ENCODE data around the gene E2F3.

E2F3 gene

DNA sequence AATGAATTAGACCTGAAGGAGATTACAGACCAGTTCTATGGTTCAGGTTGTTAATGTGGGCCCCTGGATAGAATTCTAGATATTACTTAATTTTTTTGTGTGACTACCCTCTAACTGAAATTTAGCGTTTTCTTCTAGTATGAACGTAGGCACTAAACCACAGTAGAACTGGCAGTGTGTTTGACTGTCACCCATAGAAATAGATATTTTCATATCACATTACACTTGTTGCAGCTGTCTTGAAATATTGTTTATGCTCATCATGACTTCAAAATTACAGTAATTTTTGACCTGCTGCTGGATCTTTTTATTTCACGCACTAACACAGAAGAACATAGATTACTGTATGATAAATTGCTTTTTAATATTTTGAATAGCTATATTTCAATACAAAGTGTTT, 31.6 kb downstream of the E2F3 start:
- H3K4me1 ChIP-seq (ENCODE audit: insufficient read depth, low read length) = no peaks in the 10 kb centered on the region
- peaks cover 79% of the 10 kb centered on the region for H4K20me1 ChIP-seq (ENCODE audit: insufficient read depth, low read length)
- H3K36me3 ChIP-seq (ENCODE audit: insufficient read depth, low read length) = peaks cover 57% of the 10 kb centered on the region
- ATAC-seq (ENCODE audit: insufficient read depth, low read depth) (no peak), DNase-seq (no peak)
- no peak overlapping the region for H2AFZ ChIP-seq (ENCODE audit: low read depth, low read length)
- no peak overlapping the region for H3K27ac ChIP-seq (ENCODE audit: low read length)
- H3K9ac ChIP-seq (ENCODE audit: low read depth, low read length) = no peak overlapping the region
- no peak for TF ChIP-seq CTCF (IDR thresholded peaks at IDR 0.05; ENCODE audit: borderline replicate concordance, extremely low read depth, low read length, poor library complexity, severe bottlenecking)
- TF ChIP-seq EZH2 (IDR thresholded peaks at IDR 0.05; ENCODE audit: borderline replicate concordance, low read depth, low read length, severe bottlenecking) = no peak
- H3K27me3 ChIP-seq (ENCODE audit: insufficient read depth, low read length, poor library complexity) = no peaks in the 10 kb centered on the region
- H3K9me3 ChIP-seq (ENCODE audit: insufficient read depth, low read length, severe bottlenecking) = no peaks in the 10 kb centered on the region
- H3K79me2 ChIP-seq (ENCODE audit: insufficient read depth, low read length) = peaks cover 98% of the 10 kb centered on the region
- H3K4me2 ChIP-seq (ENCODE audit: insufficient read depth, low read length) = no peak overlapping the region
- no peak overlapping the region for H3K4me3 ChIP-seq (ENCODE audit: low read depth in 1 of 2, low read length in 2 of 2)

DNA sequence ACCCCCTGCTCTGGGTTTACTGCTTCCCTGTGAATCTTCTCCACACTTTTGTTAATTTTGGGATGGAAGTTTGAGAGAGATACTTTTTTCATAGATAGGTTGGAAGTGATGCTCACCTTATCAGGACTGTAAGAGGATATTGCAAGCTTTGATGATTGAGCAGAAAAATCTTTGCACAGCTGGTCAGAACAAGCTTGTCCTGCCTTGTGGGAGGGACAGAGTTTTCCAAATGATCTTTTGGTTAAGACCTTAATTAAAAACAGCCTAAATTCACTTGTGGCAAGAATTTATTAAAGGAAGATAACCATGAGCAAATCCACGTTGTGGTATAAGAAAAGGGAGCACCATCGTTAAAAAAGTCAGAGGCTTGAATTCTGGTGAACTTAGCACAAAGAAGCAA, 32.2 kb downstream of the E2F3 start:
- H3K4me3 ChIP-seq (ENCODE audit: low read depth in 1 of 2, low read length in 2 of 2) = no peak overlapping the region
- no peak overlapping the region for H2AFZ ChIP-seq (ENCODE audit: low read depth, low read length)
- no peak overlapping the region for H3K4me2 ChIP-seq (ENCODE audit: insufficient read depth, low read length)
- H3K27ac ChIP-seq (ENCODE audit: low read length) = no peak overlapping the region
- H3K9ac ChIP-seq (ENCODE audit: low read depth, low read length) = no peak overlapping the region
- peaks cover 79% of the 10 kb centered on the region for H4K20me1 ChIP-seq (ENCODE audit: insufficient read depth, low read length)
- no peaks in the 10 kb centered on the region for H3K9me3 ChIP-seq (ENCODE audit: insufficient read depth, low read length, severe bottlenecking)
- H3K36me3 ChIP-seq (ENCODE audit: insufficient read depth, low read length) = peaks cover 59% of the 10 kb centered on the region
- no peaks in the 10 kb centered on the region for H3K27me3 ChIP-seq (ENCODE audit: insufficient read depth, low read length, poor library complexity)
- TF ChIP-seq CTCF (IDR thresholded peaks at IDR 0.05; ENCODE audit: borderline replicate concordance, extremely low read depth, low read length, poor library complexity, severe bottlenecking) (no peak), EZH2 (IDR thresholded peaks at IDR 0.05; ENCODE audit: borderline replicate concordance, low read depth, low read length, severe bottlenecking) (no peak)
- no peak for DNase-seq
- no peaks in the 10 kb centered on the region for H3K4me1 ChIP-seq (ENCODE audit: insufficient read depth, low read length)
- ATAC-seq (ENCODE audit: insufficient read depth, low read depth) = no peak
- peaks cover 98% of the 10 kb centered on the region for H3K79me2 ChIP-seq (ENCODE audit: insufficient read depth, low read length)

DNA sequence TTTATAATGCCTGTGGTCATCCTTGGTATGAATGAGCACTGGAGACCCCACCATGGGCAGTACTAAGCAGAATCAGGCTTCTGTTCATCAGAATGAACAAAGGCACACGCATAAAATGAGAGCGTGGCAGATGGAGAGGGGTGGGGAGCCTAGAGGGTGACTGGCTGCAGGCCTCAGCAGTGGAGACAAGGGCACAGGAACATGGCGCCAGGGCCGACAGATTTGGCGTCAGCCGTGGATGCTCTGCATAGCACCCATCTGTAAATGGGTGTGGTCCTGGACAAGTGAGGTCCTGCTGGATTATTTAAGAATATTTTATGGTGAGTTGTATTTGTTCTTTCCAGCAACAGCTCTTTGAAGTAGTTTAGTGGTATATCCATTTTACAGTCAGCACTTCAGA, 33.1 kb downstream of the E2F3 start:
- no peak overlapping the region for H2AFZ ChIP-seq (ENCODE audit: low read depth, low read length)
- no peak overlapping the region for H3K4me3 ChIP-seq (ENCODE audit: low read depth in 1 of 2, low read length in 2 of 2)
- ATAC-seq (ENCODE audit: insufficient read depth, low read depth) (0 out of 3 replicates have a peak, but pooled peaks have one; percentile 24), DNase-seq (no peak)
- H3K9me3 ChIP-seq (ENCODE audit: insufficient read depth, low read length, severe bottlenecking) = no peaks in the 10 kb centered on the region
- no peak overlapping the region for H3K27ac ChIP-seq (ENCODE audit: low read length)
- H3K27me3 ChIP-seq (ENCODE audit: insufficient read depth, low read length, poor library complexity) = no peaks in the 10 kb centered on the region
- H3K4me1 ChIP-seq (ENCODE audit: insufficient read depth, low read length) = no peaks in the 10 kb centered on the region
- H3K79me2 ChIP-seq (ENCODE audit: insufficient read depth, low read length) = peaks cover 98% of the 10 kb centered on the region
- H3K9ac ChIP-seq (ENCODE audit: low read depth, low read length) = no peak overlapping the region
- peaks cover 76% of the 10 kb centered on the region for H4K20me1 ChIP-seq (ENCODE audit: insufficient read depth, low read length)
- peaks cover 63% of the 10 kb centered on the region for H3K36me3 ChIP-seq (ENCODE audit: insufficient read depth, low read length)
- H3K4me2 ChIP-seq (ENCODE audit: insufficient read depth, low read length) = no peak overlapping the region
- TF ChIP-seq EZH2 (IDR thresholded peaks at IDR 0.05; ENCODE audit: borderline replicate concordance, low read depth, low read length, severe bottlenecking) = no peak
- TF ChIP-seq CTCF (IDR thresholded peaks at IDR 0.05; ENCODE audit: borderline replicate concordance, extremely low read depth, low read length, poor library complexity, severe bottlenecking) = no peak

- TF ChIP-seq EZH2 (IDR thresholded peaks at IDR 0.05; ENCODE audit: borderline replicate concordance, low read depth, low read length, severe bottlenecking) (no peak), CTCF (IDR thresholded peaks at IDR 0.05; ENCODE audit: borderline replicate concordance, extremely low read depth, low read length, poor library complexity, severe bottlenecking) (no peak)
- Histone ChIP-seq H3K27me3 (ENCODE audit: insufficient read depth, low read length, poor library complexity) (no peaks in the 10 kb centered on the region), H3K9me3 (ENCODE audit: insufficient read depth, low read length, severe bottlenecking) (no peaks in the 10 kb centered on the region), H3K4me3 (ENCODE audit: low read depth in 1 of 2, low read length in 2 of 2) (no peak overlapping the region), H3K4me1 (ENCODE audit: insufficient read depth, low read length) (no peaks in the 10 kb centered on the region), H3K36me3 (ENCODE audit: insufficient read depth, low read length) (peaks cover 59% of the 10 kb centered on the region), H4K20me1 (ENCODE audit: insufficient read depth, low read length) (peaks cover 76% of the 10 kb centered on the region), H3K4me2 (ENCODE audit: insufficient read depth, low read length) (no peak overlapping the region), H3K79me2 (ENCODE audit: insufficient read depth, low read length) (peaks cover 98% of the 10 kb centered on the region), H3K27ac (ENCODE audit: low read length) (no peak overlapping the region), H2AFZ (ENCODE audit: low read depth, low read length) (no peak overlapping the region), H3K9ac (ENCODE audit: low read depth, low read length) (no peak overlapping the region)
- DNase-seq (no peak), ATAC-seq (ENCODE audit: insufficient read depth, low read depth) (no peak)
Measured at GRCh38 chr6:20436719-20437118, 35.0 kb downstream of the E2F3 start.

All from DND-41 (cell line).